B cell (primary cell): ENCODE data around the gene RSPO3.

ENCODE experiments used
- CTCF ChIP-seq: fragments of 200-600 bp; IDR thresholded peaks from one replicate; pipeline ENCODE4 v1.8.0; 2022; ENCODE audit warnings: antibody characterized with exemption, mild to moderate bottlenecking
- EZH2 ChIP-seq: IDR thresholded peaks from 2 replicates; pipeline ENCODE4 v1.6.1; 2012; ENCODE audit warnings: borderline replicate concordance, low read depth, mild to moderate bottlenecking, moderate library complexity, low read length; ENCODE audit not compliant: insufficient read depth, poor library complexity, severe bottlenecking

- no peak for TF ChIP-seq EZH2
- no peak for TF ChIP-seq CTCF
These were observed 5.7 kb downstream of the RSPO3 start for GRCh38 chr6:127124172-127124571.
